GM23248 (cell line): ENCODE data around the gene IMPDH1. TPM values are rescaled to one million over a fixed set of nuclear protein-coding genes. Genes with fewer than 3 reads are reported as not detected.

Experiments
- DNase-seq: peaks from one replicate; pipeline ENCODE4 v3.0.0-alpha.2; 2015
- H2AFZ ChIP-seq: fragments of 200-600 bp; sonication (generic); 2 replicates; pipeline ENCODE4 v1.6.1; 2016; ENCODE audit warnings: antibody characterized with exemption
- H3F3A ChIP-seq: fragments of 200-600 bp; sonication (generic); 2 replicates; pipeline ENCODE4 v1.6.1; 2016; ENCODE audit warnings: mild to moderate bottlenecking, antibody characterized with exemption, mixed run types; ENCODE audit not compliant: insufficient read depth
- H3K27ac ChIP-seq: fragments of 200-600 bp; sonication (generic); 2 replicates; pipeline ENCODE4 v1.5.1; 2016; ENCODE audit warnings: mild to moderate bottlenecking
- H3K27me3 ChIP-seq: fragments of 200-600 bp; sonication (generic); replicated peaks from 2 replicates; pipeline ENCODE4 v1.6.1; 2016; ENCODE audit warnings: mild to moderate bottlenecking; ENCODE audit not compliant: insufficient read depth
- H3K36me3 ChIP-seq: fragments of 200-600 bp; sonication (generic); 2 replicates; pipeline ENCODE4 v1.6.1; 2016; ENCODE audit warnings: low read depth, mild to moderate bottlenecking
- H3K4me1 ChIP-seq: fragments of 200-600 bp; sonication (generic); 2 replicates; pipeline ENCODE4 v1.6.1; 2016; ENCODE audit warnings: mild to moderate bottlenecking; ENCODE audit not compliant: insufficient read depth
- H3K4me2 ChIP-seq: fragments of 200-600 bp; sonication (generic); one replicate; pipeline ENCODE4 v1.6.1; 2016; ENCODE audit warnings: mild to moderate bottlenecking; ENCODE audit not compliant: unreplicated experiment
- H3K4me3 ChIP-seq: fragments of 200-600 bp; sonication (generic); 2 replicates; pipeline ENCODE4 v1.5.1; 2016; ENCODE audit warnings: mild to moderate bottlenecking
- H3K79me2 ChIP-seq: fragments of 200-600 bp; sonication (generic); 2 replicates; pipeline ENCODE4 v1.6.1; 2016; ENCODE audit warnings: mild to moderate bottlenecking; ENCODE audit not compliant: insufficient read depth
- H3K9ac ChIP-seq: fragments of 200-600 bp; sonication (generic); 2 replicates; pipeline ENCODE4 v1.6.1; 2016; ENCODE audit warnings: mild to moderate bottlenecking
- H3K9me2 ChIP-seq: fragments of 200-600 bp; sonication (generic); 2 replicates; pipeline ENCODE4 v1.6.1; 2016; ENCODE audit warnings: mixed run types, mild to moderate bottlenecking, moderate library complexity; ENCODE audit not compliant: insufficient read depth
- H3K9me3 ChIP-seq: fragments of 200-600 bp; sonication (generic); one replicate; pipeline ENCODE4 v1.6.1; 2017; ENCODE audit warnings: low read depth
- H4K20me1 ChIP-seq: fragments of 200-600 bp; sonication (generic); 2 replicates; pipeline ENCODE4 v1.6.0; 2016; ENCODE audit not compliant: insufficient read depth
- EZH2 ChIP-seq: fragments of 200-600 bp; sonication (generic); IDR thresholded peaks from 2 replicates; pipeline ENCODE4 v1.6.1; 2018; ENCODE audit warnings: antibody characterized with exemption, mild to moderate bottlenecking; ENCODE audit not compliant: insufficient read depth, poor library complexity, severe bottlenecking
- EZH2phosphoT487 ChIP-seq: fragments of 200-600 bp; sonication (generic); IDR thresholded peaks from 2 replicates; pipeline ENCODE4 v1.6.1; 2018; ENCODE audit warnings: antibody characterized with exemption, moderate library complexity, mild to moderate bottlenecking, low read depth; ENCODE audit not compliant: insufficient read depth
- WGBS, 2 experiments: methylation state at CpG; one replicate each; pipeline ENCODE4 v1.1.6; 2015 to 2017; ENCODE audit warnings: low lambda C conversion rate in 2 of 2, low coverage in 1 of 2; ENCODE audit errors: missing lambda C conversion rate in 2 of 2; 5-methylcytosine and 5-hydroxymethylcytosine counted together
- in situ Hi-C: fragments of 300-500 bp; cut with MboI; formaldehyde crosslinking; loops from 2 replicates; pipeline ENCODE4 v1.15.0; 2020
- polyA plus RNA-seq: library from polyadenylated mRNA; unstranded; fragments of >200 nt; fragmentation: Nextera tagmentation; extraction: Ambion mirVana; gene quantifications from 2 replicates; pipeline ENCODE4 v1.2.1, GENCODE V29; 2016
- total RNA-seq: library from RNA; depleted of rRNA; stranded (reverse); fragments of >200 nt; shearing (Covaris generic); gene quantifications from 2 replicates; pipeline ENCODE4 v1.2.3, GENCODE V29; 2014

The IMPDH1 gene
- total and polyA plus RNA-seq, 2 experiments from 2014 or later, result 89.9 to 97.3 TPM

DNA sequence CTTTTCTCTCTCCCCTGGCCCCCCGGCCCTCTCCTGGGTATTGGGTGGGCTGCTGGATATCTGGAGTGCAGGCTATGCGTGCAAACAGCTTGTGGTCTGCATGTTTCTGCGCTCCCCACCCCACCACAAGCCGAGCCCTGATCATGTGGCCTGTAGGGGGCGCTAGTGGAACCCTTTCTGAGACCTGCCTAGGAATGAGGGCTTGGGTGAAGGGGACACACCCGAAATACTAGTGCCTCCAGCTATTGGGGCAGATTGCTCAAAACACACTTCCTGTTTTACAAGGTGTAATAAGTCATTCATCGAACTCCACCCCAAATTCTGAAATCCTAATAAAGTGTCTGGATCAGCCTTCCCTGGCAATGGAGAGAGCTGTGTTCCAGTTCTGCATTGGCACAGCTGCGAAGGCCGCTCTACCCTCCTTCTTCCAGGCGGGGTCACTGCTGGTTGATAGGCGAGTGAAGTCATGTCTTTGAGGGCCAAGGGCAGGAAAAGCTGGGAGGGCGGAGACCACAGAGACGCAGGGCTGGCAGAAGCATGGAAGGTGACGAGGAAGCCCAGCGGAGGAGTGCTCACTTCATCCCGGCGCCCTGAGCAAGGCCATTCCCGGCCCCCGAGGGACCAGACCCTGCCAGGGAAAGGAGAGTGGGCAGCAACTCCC lies 28.5 kb downstream of the IMPDH1 start:
- Histone ChIP-seq H3K27me3 (0 out of 2 replicates have a peak, but pooled peaks cover 8% of the 10 kb centered on the region), H3K9ac (no peak overlapping the region), H4K20me1 (no peaks in the 10 kb centered on the region), H3K79me2 (no peaks in the 10 kb centered on the region), H3K27ac (no peak overlapping the region), H3K4me2 (no peak overlapping the region), H3F3A (no peaks in the 10 kb centered on the region), H3K9me2 (no peaks in the 10 kb centered on the region), H3K9me3 (no peaks in the 10 kb centered on the region), H3K36me3 (no peaks in the 10 kb centered on the region), H3K4me3 (no peak overlapping the region), H2AFZ (no peak overlapping the region; the same call in 1 of the 2 replicates), H3K4me1 (no peaks in the 10 kb centered on the region)
- TF ChIP-seq EZH2phosphoT487 (no peak), EZH2 (no peak)
- DNase-seq, result peak; percentile 49
- 21 to 31% methylated on average over 14 to 19 of the region's 19 CpGs for WGBS, 2 experiments
- in situ Hi-C loops, result loop anchor here (5.0 kb wide), 1 partner anchor 34 kb away; no protein-coding TSS in a partner anchor

DNA sequence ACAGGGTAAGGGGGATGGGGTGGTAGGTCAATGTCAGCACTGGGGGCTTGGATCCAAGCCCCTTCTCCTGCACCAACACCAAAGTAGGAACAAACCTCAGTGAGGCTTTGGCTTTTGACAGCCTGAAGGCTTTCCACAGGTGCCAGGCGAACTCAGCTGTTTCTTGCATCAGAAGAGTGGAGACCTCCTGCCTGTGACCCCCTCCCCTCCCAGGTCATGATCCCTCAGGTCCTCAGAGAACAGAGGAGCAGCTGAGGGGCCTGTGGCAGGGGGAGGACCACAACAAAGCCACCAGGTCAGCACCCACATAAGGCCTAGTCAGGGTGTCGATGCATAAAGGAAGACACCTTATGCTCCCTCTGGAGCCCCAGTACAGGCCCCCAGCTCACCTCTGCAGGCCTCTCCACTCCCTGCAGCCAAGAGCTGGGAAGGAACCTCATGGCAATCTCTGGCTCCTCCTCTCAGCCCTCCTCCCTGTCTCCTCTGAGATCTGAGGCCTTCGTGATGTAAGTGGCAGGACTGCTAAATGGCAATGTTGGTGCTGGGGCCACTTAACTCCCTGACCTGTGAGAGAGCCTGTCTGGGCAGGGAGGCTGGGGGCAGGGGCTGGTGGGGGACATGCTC lies 29.2 kb downstream of the IMPDH1 start:
- Histone ChIP-seq H3F3A (no peaks in the 10 kb centered on the region), H3K27ac (no peak overlapping the region), H3K4me2 (no peak overlapping the region), H3K9me3 (no peaks in the 10 kb centered on the region), H3K4me3 (no peak overlapping the region), H3K4me1 (no peaks in the 10 kb centered on the region), H3K36me3 (no peaks in the 10 kb centered on the region), H3K27me3 (0 out of 2 replicates have a peak, but pooled peaks cover 8% of the 10 kb centered on the region), H3K9ac (no peak overlapping the region), H3K9me2 (no peaks in the 10 kb centered on the region), H2AFZ (no peak overlapping the region), H3K79me2 (no peaks in the 10 kb centered on the region), H4K20me1 (no peaks in the 10 kb centered on the region)
- TF ChIP-seq EZH2phosphoT487 (no peak), EZH2 (no peak)
- WGBS, 2 experiments, result 81% methylated on average over 2 to 3 of the region's 3 CpGs
- no peak for DNase-seq
- in situ Hi-C loops, result loop anchor here (5.0 kb wide), 1 partner anchor 33 kb away; no protein-coding TSS in a partner anchor

DNA sequence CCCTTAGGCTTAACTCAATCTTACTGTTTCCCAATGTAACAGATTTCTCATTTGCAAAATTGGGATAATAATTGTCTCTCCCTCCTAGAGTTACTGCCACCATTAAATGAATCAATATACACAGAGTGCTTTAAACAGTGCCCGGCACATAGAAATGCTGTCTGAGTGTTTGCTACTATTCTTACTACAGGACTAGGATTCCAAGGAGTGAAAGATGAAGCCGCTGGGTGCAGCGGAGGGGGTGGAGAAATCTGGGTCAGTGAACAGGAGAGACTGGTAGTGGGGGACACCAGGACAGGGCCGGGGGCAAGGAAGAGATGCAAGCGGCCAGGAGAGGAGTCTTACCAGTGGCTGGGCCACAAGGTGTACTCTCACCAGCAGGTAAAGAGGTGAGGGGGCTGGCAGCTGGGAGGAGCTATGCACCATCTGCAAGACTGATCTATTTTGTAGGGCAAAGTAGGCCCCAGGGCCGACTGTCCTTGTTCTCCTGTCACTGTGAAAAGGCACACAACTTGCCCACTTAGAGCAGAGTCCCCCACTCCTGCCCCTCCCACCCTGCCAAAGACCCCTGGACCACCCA lies 29.8 kb downstream of the IMPDH1 start:
- Histone ChIP-seq H2AFZ (no peak overlapping the region), H3K4me1 (no peaks in the 10 kb centered on the region), H3K27me3 (0 out of 2 replicates have a peak, but pooled peaks cover 8% of the 10 kb centered on the region), H3K9me3 (no peaks in the 10 kb centered on the region), H3K9me2 (no peaks in the 10 kb centered on the region), H3F3A (no peaks in the 10 kb centered on the region), H4K20me1 (no peaks in the 10 kb centered on the region), H3K9ac (no peak overlapping the region), H3K4me2 (no peak overlapping the region), H3K27ac (no peak overlapping the region), H3K36me3 (no peaks in the 10 kb centered on the region), H3K4me3 (no peak overlapping the region), H3K79me2 (no peaks in the 10 kb centered on the region)
- TF ChIP-seq EZH2phosphoT487, result no peak
- no peak for TF ChIP-seq EZH2
- WGBS, 2 experiments, result 91 to 98% methylated on average over 6 of the region's 6 CpGs
- DNase-seq, result no peak
- in situ Hi-C loops, result loop anchor here (5.0 kb wide), 1 partner anchor 33 kb away; no protein-coding TSS in a partner anchor

DNA sequence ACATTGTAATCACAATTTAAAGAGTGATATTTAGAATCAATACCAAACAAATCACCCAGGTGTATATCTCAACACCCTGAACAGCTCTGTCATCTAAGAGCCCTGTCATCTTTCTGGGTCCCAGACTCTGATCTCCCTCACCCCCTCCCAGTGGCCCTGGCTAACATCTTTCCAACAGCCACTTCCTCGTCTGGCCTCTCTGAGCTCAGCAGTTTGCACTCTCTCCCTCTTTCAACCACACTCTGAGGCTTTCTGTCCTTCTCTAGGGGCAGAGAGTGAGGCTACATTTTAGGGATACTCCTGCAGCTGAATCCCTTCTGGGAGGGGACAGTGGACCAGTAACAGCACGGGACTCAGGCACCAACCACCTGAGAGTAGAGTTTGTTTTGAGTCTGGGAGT lies 31.1 kb downstream of the IMPDH1 start:
- peaks cover 18% of the 10 kb centered on the region for H3K27me3 ChIP-seq
- no peak overlapping the region for H3K9ac ChIP-seq
- no peaks in the 10 kb centered on the region for H4K20me1 ChIP-seq
- no peaks in the 10 kb centered on the region for H3K4me1 ChIP-seq
- in situ Hi-C loops, result no loop called here
- 45 to 50% methylated on average over 2 of the region's 2 CpGs for WGBS, 2 experiments
- no peak overlapping the region for H2AFZ ChIP-seq
- H3K4me3 ChIP-seq, result no peak overlapping the region
- H3K27ac ChIP-seq, result no peak overlapping the region
- no peaks in the 10 kb centered on the region for H3K79me2 ChIP-seq
- no peaks in the 10 kb centered on the region for H3K9me3 ChIP-seq
- H3K36me3 ChIP-seq, result no peaks in the 10 kb centered on the region
- H3F3A ChIP-seq, result no peaks in the 10 kb centered on the region
- no peaks in the 10 kb centered on the region for H3K9me2 ChIP-seq
- no peak for TF ChIP-seq EZH2phosphoT487
- no peak for TF ChIP-seq EZH2
- no peak for DNase-seq
- no peak overlapping the region for H3K4me2 ChIP-seq
